HT1080 (cell line): ENCODE measurements around the gene EEF1AKMT3. TPM values are rescaled to one million over a fixed set of nuclear protein-coding genes. Genes with fewer than 3 reads are reported as not detected.

Source experiments
- DNase-seq: peaks from one replicate; pipeline ENCODE4 v3.0.0-alpha.2; 2015; ENCODE audit warnings: low read depth
- polyA plus RNA-seq, 2 experiments: library from polyadenylated mRNA; depleted of rRNA; stranded (reverse); fragments of >200 nt; gene quantifications; 2 replicates each; pipeline ENCODE4 v1.2.3, GENCODE V29; 2015
- total RNA-seq: library from RNA; depleted of rRNA; stranded (reverse); fragments of >200 nt; shearing (Covaris generic); gene quantifications from 2 replicates; pipeline ENCODE4 v1.2.3, GENCODE V29; 2014; rRNA removed

The EEF1AKMT3 gene
- total RNA-seq: 3.7 and 7.0 TPM in 2 replicates
- 8.1 and 9.3 TPM in 2 replicates for polyA plus RNA-seq (2015; cell fraction: cytosol; rRNA removed)
- polyA plus RNA-seq (2015; cell fraction: nucleus; rRNA removed): 6.6 and 8.9 TPM in 2 replicates

DNA sequence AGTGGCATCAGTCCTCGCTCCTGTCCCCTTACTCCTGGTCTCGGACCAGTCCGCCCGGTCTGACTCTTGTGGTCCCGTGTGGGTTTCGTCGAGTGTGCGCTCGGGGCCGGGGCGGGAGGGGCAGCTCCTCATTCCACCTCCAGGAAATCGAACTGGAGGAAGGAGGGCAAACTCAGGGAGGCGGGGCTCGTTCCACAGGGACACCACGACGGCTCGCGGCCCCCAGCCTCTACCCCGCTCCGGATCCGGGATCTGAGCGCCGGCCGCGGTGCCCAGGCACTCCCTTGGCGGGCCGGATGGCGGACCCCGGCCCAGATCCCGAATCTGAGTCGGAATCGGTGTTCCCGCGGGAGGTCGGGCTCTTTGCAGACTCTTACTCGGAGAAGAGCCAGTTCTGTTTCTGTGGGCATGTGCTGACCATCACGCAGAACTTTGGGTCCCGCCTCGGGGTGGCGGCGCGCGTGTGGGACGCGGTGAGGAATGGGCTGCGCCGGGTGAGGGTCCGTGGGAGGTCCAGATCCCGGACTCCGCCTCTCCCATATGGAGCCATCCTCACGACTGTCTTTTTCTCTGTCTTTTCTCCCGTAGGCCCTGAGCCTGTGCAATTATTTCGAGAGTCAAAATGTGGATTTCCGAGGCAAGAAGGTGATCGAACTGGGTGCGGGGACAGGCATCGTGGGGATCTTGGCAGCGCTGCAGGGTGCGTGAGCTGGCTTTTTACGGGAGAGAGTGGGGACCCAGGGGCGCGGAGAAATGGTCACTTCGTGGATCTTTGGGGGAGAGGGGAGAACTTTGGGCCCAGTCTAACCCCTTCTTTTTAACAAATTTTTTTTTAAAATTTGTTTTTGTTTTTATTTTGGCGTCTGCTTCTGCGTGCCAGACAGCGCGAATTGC, at the start of gene EEF1AKMT3:
EEF1AKMT3 (plus strand) TSS at position 186 of the 894 bp plus-strand sequence; CDS start at position 297, 111 bp downstream.
- no peak for DNase-seq

DNA sequence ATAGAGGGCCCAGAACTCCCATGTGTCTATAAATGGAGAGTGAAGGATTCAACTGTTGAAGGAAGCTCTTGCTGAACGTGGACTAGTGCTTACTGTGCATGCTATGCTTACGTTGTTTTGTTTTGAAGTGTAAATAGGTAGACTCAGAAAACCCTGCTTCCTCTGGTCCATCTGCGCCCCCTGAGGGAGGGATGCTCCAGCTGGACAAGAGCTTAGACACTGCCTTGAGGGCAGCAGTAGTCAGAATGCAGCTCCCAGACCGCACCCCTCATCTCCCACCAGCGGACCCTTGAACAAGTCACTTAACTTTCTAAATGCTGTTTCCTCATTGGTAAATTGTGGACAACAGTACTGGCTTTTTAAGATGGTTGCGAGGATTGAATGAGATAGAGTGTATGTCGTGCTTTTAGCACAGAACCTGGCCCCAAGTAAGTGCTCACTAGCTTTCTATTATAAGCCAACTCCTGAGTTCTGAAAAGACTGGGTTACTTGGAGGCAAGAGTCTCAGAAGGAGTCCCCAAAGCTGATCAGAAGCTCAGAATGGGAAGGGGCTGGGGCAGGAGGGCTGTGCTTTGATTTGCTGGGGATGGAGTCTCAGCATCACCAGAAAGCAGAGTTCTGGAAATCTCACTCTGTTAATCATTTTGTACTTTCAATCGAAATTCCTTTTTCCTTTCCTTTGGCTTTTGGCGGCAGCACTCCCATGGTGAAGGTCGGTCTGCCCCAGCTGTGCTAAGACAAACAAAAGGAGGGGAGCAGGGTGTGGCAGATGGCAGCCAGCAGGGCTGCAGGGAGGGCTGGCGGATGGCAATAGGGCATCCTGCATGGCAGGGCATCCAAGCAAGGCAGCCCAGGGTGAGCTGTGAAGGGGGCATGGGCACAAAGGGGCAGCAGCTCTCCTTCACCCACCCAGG, 49.4 kb upstream of the EEF1AKMT3 start:
- no peak for DNase-seq

DNA sequence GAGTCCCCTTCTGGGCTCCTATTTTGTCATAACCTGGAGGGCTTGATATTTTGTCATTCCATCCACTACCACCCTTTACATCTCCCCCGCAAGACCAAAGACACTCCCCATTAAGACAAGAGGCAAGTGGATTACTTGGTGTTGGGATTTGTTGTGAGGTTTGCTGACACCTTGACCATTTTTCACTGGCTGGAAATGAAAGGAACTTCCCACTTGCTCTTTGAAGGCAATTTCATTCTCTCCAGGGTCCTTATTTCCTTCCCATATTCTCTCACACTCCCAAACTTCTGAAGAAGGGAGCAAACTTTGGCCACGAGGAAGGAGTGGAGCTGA, 48.8 kb upstream of the EEF1AKMT3 start:
- DNase-seq: no peak

DNA sequence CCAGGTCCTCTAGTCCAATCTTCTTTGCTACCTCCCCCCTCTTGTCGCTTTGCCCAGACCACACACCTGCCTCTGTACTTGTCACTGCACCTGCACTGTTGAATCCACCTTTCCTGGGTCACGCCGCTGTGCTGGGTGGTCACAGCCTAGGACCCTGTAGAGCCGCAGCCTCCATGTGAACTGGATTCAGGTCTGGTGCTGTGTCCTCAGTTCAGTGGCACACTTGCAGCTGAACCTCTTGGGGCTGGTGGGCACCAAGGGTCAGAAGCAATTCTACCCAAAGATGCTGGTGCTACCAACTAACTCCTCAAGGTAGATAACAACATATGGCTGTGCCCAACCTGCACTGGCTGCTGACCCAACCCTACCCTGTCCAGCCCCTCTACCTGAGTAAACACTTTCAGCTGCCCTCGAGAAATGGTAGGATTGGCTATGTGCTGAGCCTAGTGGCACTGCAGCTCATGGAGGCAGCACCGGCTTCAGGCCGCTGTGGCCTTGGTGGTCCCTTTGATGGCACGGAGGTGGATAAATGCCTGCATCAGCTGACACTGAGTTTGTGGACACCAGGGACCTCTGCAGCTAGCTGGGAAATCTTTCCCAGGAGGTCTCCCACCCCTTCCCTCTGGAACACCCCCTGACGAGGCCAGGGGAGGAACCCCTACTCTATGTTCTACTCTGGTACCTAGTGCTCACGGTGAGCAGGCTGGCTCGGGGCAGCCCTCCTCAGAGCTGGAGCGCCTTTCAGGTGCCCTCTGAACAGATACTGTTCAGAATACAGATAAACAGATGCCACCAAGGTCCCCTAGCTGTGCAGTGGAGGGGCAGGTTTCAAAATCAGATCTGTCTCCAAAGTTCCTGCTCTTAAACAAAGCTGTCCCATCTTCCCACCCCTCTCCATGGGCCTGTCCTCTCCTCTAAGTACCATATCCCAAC, 48.1 kb upstream of the EEF1AKMT3 start:
- no peak for DNase-seq

DNA sequence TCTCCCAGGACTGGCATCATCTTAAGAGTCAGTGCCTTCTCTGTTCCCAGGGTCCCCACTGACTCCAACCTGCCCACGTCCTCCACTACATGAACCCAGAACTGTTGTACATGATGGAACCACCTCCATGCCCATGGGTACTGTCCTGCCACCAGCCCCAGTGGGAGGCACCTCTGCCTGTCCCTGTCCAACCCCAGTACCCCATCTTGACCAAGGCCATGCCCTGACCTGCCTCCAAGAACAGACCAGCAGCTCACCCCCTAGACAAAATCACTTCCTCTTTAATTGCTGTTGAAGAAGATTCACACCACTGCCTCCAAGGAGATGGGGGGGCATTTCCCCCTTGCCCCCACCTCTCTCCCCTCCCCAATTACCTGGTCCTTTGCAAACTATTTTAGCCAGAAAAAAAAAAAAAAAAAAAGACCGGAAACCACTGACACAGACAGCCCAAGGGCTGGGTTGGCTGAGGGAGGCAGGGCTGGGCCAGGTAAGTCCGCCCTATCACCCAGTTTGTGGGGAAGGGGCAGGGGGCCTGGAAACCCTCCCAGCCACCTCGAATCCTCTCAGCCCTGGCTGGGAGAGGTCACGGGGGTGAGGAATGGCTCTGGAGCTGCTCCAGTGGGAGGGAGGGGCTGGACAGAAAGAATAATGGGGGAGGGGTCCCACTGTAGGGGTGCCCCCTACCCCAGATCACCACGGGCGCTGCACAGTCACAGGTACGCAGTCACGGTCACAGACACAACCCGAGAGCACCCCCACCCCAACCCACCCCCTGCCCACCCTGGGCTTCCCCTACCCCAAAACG, 47.3 kb upstream of the EEF1AKMT3 start:
- DNase-seq: no peak

DNA sequence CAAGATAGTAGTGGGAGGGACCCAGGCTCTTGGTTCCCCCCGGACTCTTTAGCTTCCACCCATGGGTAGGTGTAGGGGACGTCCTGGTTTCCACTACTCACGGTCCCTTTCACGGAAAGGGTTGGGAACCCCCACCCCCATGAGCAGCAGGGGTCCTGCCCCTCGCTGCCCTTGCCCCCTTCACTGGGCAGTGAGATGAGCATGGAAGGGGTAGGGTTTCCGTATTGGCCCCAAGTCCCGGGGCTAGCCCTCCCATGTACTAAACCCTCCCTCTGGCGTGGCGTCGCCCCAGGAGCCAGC, 46.6 kb upstream of the EEF1AKMT3 start:
- no peak for DNase-seq

DNA sequence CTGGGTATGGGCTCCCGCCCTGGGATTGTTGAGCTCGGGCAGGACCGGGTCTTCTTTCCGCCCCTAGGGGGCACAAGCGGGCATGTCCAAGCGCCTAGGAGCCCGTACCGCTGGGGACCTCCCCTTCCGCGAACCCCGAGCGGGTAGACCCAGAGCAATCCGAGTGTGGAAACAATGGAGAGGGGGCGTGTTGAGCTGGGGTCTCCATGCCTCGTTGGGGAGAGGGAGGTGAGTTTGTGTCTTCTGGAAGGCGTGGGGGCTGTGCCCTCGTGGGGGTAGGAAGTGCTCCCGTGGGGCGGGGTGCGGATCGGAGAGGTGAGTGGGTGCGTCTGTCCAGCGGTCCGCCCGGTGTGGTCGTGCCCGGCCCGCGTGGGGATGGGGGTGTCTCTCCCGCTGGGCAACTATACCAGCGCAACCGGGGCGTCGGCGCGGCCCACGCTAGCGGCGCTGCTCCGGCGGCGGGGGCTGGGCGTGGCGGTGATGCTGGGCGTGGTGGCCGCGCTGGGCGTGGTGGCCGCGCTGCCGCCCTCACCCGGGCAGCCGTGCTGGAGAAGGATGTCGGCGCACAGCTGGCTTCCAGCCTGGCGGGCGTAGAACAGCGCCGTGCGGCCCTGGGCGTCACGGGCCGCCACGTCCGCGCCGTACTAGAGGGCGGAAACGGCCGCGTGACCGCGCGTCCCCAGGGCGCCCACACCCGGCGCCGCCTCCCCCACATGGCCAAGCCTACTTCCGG, 46.1 kb upstream of the EEF1AKMT3 start:
- DNase-seq: peak; percentile 79

DNA sequence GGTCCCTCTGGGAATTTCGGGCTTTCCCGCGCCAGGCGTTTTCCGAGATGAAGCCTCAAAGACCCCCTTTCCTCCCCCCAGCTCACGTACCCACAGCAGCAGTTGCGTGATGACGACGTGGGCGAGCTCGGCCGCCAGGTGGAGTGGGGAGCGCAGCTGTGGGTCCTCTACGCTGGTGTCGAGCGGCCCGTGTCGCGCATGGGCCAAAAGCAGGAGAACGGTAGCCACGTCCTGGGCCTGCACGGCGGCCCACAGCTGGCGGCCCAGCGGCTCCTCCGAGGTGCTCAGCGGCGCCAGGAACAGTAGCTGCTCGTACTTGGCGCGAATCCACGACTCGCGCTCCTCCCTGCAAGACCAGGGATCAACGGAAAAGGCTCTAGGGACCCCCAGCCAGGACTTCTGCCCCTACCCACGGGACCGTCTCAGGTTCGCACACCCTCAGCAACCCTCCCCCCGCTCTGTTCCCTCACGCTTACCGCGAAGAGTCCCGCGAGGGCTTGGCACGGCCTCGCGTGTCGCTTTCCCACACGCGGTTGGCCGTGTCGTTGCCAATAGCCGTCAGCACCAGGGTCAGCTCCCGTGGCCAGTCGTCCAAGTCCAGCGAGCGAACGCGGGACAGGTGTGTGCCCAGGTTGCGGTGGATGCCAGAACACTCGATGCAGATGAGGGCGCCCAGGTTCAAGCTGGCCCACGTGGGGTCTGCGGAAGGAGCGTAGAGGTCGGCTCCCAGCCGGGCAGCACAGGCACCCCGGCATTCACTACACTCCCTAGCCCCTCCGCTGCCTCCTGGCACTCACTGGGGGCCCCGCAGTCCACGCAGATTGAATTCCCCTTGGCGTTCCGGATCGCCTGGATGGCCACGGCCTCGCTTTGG, 45.3 kb upstream of the EEF1AKMT3 start:
- no peak for DNase-seq

DNA sequence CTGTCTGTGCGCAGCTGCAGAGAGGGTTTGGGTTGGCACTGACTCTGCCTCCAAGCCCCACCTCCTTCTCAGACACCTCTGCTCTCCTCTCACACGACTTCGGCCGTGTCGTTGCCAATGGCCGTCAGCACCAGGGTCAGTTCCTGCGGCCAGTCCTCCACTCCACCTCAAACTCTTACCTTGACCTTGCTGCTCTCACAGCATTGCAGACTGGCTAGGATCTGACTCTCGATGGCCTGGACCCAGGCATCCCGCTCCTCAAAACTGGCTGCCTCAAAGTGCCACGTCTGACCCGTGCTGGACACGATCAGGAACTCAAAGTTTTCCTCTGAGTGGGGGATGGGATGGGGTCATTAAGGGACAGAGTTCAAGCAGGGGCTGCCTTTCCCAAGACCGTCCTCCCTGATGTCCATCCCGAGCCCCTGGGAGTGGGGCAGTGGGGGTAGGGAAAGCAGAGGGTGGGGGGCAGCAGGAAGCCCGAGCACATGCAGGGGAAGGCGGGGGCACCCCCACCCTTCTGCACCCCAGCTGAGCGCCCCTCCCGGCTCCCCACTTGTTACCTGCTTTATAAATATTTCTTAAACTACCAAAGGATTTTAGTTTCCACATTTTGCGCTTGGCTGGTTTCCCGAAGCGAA, 44.5 kb upstream of the EEF1AKMT3 start:
- DNase-seq: no peak

DNA sequence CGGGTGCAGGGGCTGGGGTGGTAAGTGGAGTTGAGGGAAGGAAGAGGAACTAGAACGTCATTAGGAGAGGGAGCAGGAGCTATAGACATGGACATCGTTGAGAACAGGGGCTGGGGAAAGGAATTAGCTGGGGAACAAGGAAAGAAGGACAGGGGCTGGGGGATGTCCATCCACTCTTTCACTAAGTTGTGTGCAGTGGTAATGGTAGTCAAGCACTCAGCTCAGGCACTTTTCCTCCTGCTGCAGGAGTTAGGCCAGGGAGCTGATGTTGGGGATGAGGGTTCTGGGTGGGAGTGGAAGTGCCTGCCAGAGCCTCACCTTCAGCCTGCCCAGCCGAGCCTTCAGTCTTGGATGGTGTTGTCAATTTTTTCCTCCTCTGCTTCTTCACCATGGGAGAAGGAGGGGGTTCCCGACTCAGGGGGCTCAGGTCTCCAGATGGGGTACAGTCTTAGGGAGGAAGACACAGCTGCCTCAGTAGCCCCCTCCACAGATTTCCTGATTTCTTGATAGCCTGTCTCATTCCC, 43.0 kb upstream of the EEF1AKMT3 start:
- DNase-seq: no peak

DNA sequence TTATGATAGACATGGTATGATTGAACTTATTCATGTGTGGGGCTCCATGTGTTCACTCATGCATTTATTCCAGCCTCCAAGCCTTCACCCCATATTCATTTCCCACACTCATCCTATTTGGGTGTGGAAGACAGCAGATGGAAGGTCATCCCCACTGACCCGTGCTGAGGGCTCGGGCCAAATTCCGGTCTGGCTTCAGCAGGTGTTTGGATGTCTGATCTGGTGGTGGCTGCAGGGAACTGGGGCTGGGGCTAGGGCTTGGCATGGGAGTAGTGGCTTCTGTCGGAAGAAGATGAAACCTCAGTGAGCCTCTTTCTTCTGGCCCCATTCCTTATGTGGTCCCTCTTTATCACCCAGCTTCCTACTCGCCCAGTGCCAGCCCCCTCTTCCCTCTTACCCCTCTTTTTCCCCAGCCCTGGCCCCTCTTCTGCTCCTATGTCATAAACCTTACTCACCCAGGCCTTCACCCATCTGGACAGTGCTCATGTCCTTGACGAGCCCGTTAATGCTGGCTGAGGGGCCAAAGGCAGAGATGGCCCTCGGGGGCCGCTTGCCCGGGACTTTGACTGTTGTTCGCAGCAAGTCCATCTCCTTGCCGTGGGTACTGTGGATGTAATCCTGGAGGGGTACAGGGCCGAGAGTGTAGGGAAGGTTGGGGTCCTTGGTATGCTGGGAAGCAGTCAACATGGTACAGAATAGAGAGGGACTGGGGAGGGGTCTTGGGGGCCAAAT, 41.9 kb upstream of the EEF1AKMT3 start:
- DNase-seq: no peak

DNA sequence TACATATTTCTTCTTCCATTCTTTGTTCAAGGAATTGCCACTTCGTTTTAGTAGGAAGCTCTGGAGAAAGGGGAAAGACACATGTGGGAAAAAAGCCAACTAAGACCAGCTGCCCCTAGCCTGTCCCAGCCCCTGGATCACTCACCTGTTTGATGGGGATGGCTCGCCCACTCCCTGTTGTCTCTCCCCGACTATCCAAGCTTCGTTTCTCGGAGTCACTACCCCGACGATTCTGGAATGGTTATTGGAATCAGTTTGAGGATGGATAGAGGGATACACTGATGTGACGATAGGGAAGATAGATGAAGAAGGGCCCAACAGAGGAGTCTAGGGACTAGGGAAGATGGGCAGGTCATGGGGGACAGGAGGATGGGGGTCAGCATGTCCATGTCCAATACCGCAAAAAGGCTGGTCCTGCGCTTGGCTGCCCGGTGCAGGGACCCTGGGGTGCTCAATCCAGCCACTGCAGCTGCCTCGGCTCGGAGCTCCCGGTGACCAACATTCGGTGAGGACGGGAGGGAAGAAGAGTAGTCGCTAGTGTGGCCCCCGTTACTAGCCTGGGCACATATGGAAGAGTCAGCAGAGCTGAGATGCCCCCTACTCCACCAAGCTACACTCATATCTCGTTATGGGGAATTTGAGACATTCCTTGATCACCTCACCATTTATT, 40.9 kb upstream of the EEF1AKMT3 start:
- no peak for DNase-seq

DNA sequence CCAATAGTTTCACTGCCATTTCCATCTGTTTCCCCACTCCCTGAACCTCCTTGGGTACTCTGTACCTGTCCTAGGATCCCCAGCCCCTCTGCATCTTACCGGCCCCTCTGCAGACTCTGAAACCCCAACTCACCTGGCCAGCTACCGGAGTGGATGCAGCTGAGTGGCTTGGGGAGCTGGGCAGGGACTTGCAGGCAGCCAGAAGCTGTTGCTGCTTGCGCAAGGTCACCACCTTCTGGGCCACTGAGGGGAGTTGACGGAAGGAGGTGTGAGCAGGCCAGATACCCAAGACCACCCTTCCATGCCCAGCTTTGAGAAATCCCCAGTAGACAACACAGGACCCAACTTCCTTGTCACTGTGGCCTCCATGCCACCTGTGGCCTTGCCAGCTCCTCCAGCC, 40.1 kb upstream of the EEF1AKMT3 start:
- no peak for DNase-seq

DNA sequence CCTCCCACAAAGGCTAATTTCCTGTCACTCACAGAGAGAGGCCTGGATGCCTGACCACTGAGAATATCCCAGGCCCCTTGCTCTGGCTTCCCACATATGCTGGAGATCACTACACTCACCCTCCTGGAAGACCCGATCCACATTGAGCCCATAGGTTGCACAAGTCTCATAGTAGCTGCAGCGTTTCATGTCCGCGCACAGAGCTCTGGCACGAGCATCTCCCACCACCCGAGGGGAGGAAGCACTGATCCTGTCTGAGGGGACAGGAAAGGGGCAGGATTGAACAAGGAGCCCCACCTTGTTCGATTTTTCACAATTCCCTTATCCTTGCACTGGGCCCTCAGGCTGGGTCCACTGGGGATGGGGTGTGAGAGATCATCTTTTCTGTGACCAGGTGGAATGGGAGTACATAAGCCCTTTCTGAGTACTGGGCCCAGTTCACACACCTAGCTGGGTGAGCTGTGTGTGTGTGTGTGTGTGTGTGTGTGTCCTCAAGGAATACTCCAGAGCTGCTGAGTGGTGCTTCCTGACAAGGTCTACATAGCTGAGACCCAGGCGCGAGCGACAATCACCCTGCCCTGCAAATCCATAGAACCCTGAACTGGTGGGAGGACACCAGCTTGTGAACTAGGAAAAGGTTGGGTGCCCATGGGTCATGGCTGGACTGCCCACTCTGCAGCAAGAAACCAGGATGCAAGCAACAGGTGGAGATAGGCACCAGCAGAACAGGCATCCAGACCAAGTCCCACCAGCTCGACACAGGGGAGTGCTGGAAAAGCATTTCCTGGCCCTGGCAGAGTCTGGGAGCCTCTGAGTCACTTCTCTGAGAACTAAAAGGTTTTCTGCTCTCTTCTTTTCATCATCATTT, 39.5 kb upstream of the EEF1AKMT3 start:
- DNase-seq: peak; percentile 30

DNA sequence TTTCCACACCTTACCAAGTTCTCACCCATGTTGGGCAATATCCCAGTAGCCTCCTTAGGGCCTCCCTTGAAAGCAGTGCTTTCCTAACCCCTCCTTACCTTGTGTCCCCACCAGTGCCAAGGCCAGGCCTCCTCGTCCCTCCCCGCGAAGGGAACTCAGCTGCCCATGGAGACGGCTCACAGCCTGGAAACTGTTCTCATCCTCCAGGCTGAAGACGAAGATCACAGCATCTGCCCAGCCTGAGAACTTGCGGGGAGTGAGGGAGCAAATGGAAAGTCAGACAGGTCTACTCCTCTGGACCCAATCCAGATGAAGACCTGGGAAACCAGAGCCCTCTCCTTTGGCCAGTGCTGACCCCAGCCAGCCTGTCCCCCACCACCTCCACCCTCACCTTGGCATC, 38.5 kb upstream of the EEF1AKMT3 start:
- DNase-seq: no peak

DNA sequence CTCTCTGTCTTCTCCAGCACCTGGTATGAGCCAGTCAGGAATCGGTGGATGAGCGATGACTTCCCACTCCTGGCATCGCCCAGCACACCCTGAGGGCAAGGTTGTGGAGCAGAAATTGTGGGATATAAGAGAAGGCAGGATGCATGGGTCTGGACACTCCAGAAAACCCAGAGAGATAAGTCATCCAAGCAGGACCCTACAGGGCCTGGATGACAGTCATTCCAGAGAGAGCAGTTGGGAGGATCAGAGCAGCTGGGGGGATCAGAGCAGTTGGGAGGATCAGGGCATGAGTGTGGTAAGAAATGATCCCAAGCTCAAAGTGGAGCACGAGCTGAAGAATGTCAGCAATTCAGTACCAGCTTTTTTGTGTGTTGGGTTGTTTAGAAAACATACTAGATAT, 37.8 kb upstream of the EEF1AKMT3 start:
- DNase-seq: no peak
